Subcutaneous abdominal adipose tissue (tissue), 5 donors: ENCODE measurements around the gene ZAR1.

Experiments
- H3K27ac ChIP-seq: one replicate; pipeline ENCODE4 v1.7.0; 2013; ENCODE audit warnings: low read depth, mild to moderate bottlenecking, inconsistent platforms, low read length, moderate library complexity
- H3K27me3 ChIP-seq, 5 donors: one replicate each; pipeline ENCODE4 v1.7.0; 2013; ENCODE audit warnings: low read length in 5 of 5, inconsistent platforms in 1 of 5; ENCODE audit not compliant: control insufficient read depth in 5 of 5, insufficient read depth in 4 of 5
- H3K36me3 ChIP-seq, 5 donors: one replicate each; pipeline ENCODE4 v1.7.0; 2013; ENCODE audit warnings: low read length in 5 of 5; ENCODE audit not compliant: control insufficient read depth in 5 of 5, insufficient read depth in 5 of 5
- H3K4me1 ChIP-seq, 5 donors: one replicate each; pipeline ENCODE4 v1.7.0; 2013; ENCODE audit warnings: low read length in 5 of 5, mild to moderate bottlenecking in 3 of 5, moderate library complexity in 1 of 5; ENCODE audit not compliant: control insufficient read depth in 5 of 5, insufficient read depth in 5 of 5
- H3K4me3 ChIP-seq, 5 donors: one replicate each; pipeline ENCODE4 v1.7.0; 2013; ENCODE audit warnings: low read length in 5 of 5, low read depth in 1 of 5
- H3K9ac ChIP-seq, 5 donors: one replicate each; pipeline ENCODE4 v1.7.0; 2013; ENCODE audit warnings: low read length in 5 of 5, mild to moderate bottlenecking in 4 of 5, moderate library complexity in 3 of 5
- H3K9me3 ChIP-seq, 5 donors: one replicate each; pipeline ENCODE4 v1.7.0; 2013; ENCODE audit warnings: low read length in 5 of 5; ENCODE audit not compliant: control insufficient read depth in 5 of 5
- donor health status: healthy.
- donor health status: healthy.
- donor health status: healthy.
- donor health status: healthy.
- donor health status: healthy.

Gene ZAR1

GRCh38 chr4:48467442-48467841 is 22.6 kb upstream of the ZAR1 start:
- Histone ChIP-seq H3K4me1 (no peaks in the 10 kb centered on the region), H3K27me3 (no peaks in the 10 kb centered on the region), H3K9me3 (peaks cover 2 to 11% (median 4%) of the 10 kb centered on the region in 5 donors), H3K4me3 (no peak overlapping the region), H3K36me3 (no peaks in the 10 kb centered on the region), H3K9ac (no peak overlapping the region), H3K27ac (no peak overlapping the region)

GRCh38 chr4:48467891-48468290 is 22.2 kb upstream of the ZAR1 start:
- Histone ChIP-seq H3K9me3 (peaks cover 0 to 10% (median 4%) of the 10 kb centered on the region in 5 donors), H3K27me3 (no peaks in the 10 kb centered on the region), H3K36me3 (no peaks in the 10 kb centered on the region), H3K4me3 (no peak overlapping the region), H3K27ac (no peak overlapping the region), H3K9ac (no peak overlapping the region), H3K4me1 (no peaks in the 10 kb centered on the region)

- no peak overlapping the region for H3K4me3 ChIP-seq
Measured at GRCh38 chr4:48470137-48470536, 19.9 kb upstream of the ZAR1 start.

GRCh38 chr4:48470570-48470969 is 19.5 kb upstream of the ZAR1 start:
- H3K4me3 ChIP-seq = no peak overlapping the region
- no peaks in the 10 kb centered on the region for H3K4me1 ChIP-seq
- H3K9ac ChIP-seq = no peak overlapping the region
- H3K36me3 ChIP-seq = no peaks in the 10 kb centered on the region
- H3K9me3 ChIP-seq = no peaks in the 10 kb centered on the region
- H3K27ac ChIP-seq = no peak overlapping the region
- H3K27me3 ChIP-seq = no peaks in the 10 kb centered on the region

More at GRCh38 chr4:48470137-48470536, 19.9 kb upstream of the ZAR1 start:
- Histone ChIP-seq H3K27me3 (no peaks in the 10 kb centered on the region), H3K27ac (no peak overlapping the region), H3K4me1 (no peaks in the 10 kb centered on the region), H3K9me3 (no peaks in the 10 kb centered on the region), H3K36me3 (no peaks in the 10 kb centered on the region), H3K9ac (no peak overlapping the region)

- Histone ChIP-seq H3K9ac (no peak overlapping the region), H3K27ac (no peak overlapping the region), H3K4me1 (no peaks in the 10 kb centered on the region), H3K4me3 (no peak overlapping the region), H3K36me3 (no peaks in the 10 kb centered on the region), H3K9me3 (no peaks in the 10 kb centered on the region), H3K27me3 (peaks cover 0 to 2% (median 0%) of the 10 kb centered on the region in 5 donors)
Measured at GRCh38 chr4:48472794-48473193, 17.3 kb upstream of the ZAR1 start.

DNA sequence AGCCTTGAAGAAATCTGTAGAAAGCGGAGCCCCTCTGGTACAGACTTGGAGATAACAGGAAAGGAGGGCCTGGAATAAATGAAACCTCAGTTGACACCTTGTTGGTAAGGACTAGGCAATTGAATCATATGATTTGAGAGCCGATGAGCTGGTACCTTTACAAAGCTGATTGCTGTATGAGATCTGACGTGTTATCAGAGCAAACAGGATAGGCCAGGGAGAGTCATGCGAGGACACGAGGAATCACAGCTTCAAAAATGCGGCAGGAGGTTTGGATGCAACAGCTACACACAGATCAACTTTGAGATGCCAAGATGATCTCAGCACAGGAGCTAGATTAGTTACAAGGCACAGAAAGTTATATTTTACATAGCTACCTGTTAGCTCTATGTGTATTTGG is 14.3 kb upstream of the ZAR1 start:
- no peaks in the 10 kb centered on the region for H3K4me1 ChIP-seq
- H3K9me3 ChIP-seq = no peaks in the 10 kb centered on the region
- peaks cover 0 to 5% (median 0%) of the 10 kb centered on the region in 5 donors for H3K27me3 ChIP-seq
- H3K9ac ChIP-seq = no peak overlapping the region
- H3K36me3 ChIP-seq = no peaks in the 10 kb centered on the region
- H3K27ac ChIP-seq = no peak overlapping the region
- no peak overlapping the region for H3K4me3 ChIP-seq

GRCh38 chr4:48478273-48478672 is 11.8 kb upstream of the ZAR1 start:
- H3K4me3 ChIP-seq = no peak overlapping the region
- H3K4me1 ChIP-seq = peaks cover 0 to 4% (median 0%) of the 10 kb centered on the region in 5 donors
- H3K27me3 ChIP-seq = peaks cover 8 to 22% (median 14%) of the 10 kb centered on the region in 5 donors
- no peak overlapping the region for H3K9ac ChIP-seq
- no peaks in the 10 kb centered on the region for H3K9me3 ChIP-seq
- H3K27ac ChIP-seq = no peak overlapping the region
- H3K36me3 ChIP-seq = no peaks in the 10 kb centered on the region

DNA sequence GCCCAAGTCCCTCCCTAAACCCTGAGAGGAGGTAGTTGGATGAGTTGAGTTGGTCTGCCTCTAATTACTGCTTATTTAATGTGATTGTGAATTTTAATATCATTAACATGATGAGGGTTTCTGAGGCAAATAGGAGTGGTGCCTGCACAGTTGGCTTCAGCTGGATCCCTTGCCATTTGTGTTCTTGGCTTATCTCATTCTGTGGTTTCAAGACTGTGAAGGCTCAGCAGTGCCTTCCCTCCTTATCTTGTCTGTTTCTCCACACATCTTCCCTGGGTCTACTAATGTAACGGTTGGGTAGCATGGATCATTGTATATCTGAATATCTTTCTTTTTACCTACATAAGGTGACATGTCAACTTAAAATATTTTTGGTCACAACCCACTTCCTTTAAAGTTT is 8.5 kb upstream of the ZAR1 start:
- no peak overlapping the region for H3K27ac ChIP-seq
- no peaks in the 10 kb centered on the region for H3K9me3 ChIP-seq
- no peak overlapping the region for H3K4me3 ChIP-seq
- peaks cover 26 to 36% (median 31%) of the 10 kb centered on the region in 5 donors for H3K27me3 ChIP-seq
- no peak overlapping the region for H3K9ac ChIP-seq
- no peaks in the 10 kb centered on the region for H3K36me3 ChIP-seq
- peaks cover 0 to 15% (median 5%) of the 10 kb centered on the region in 5 donors for H3K4me1 ChIP-seq

GRCh38 chr4:48483006-48483776 is 6.9 kb upstream of the ZAR1 start, which contains the start of gene SLC10A4:
TSS of gene SLC10A4 (plus strand) at chr4:48483343. CDS start at chr4:48483562, 219 bp downstream.
- H3K9me3 ChIP-seq = no peaks in the 10 kb centered on the region
- peak within 1 kb of the TSS in 4 of 5 donors; percentile 6 to 55 (median 44) for H3K4me3 ChIP-seq
- H3K27me3 ChIP-seq = peaks cover 32 to 42% (median 35%) of the 10 kb centered on the region in 5 donors
- H3K27ac ChIP-seq = no peak within 1 kb of the TSS
- H3K9ac ChIP-seq = no peak within 1 kb of the TSS
- H3K36me3 ChIP-seq = no peaks in the 10 kb centered on the region
- H3K4me1 ChIP-seq = peaks cover 0 to 15% (median 5%) of the 10 kb centered on the region in 5 donors

DNA sequence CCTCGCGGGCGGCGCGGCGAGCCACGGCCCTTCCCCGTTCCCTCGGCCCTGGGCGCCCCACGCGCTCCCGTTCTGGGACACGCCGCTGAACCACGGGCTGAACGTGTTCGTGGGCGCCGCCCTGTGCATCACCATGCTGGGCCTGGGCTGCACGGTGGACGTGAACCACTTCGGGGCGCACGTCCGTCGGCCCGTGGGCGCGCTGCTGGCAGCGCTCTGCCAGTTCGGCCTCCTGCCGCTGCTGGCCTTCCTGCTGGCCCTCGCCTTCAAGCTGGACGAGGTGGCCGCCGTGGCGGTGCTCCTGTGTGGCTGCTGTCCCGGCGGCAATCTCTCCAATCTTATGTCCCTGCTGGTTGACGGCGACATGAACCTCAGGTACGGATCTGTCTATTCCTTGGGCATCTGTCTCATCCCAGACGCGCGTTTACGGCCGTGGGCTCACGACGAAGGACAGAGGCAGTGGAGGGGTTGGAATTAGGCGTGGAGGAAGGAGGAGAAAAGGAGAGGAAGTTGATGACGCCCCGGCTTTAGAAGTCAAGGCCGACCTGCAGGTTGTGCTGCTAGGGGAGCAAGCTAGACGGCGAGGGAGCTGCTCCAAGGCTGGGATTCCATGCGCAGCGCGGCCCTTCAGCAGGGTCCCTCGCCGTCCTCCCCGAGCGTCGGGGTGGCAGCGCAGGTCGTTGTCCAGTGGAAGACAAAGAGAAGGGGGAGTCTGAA is 6.1 kb upstream of the ZAR1 start:
- H3K4me3 ChIP-seq = peak overlapping the region in 4 of 5 donors; percentile 6 to 55 (median 44)
- H3K27me3 ChIP-seq = peaks cover 35 to 46% (median 41%) of the 10 kb centered on the region in 5 donors
- no peaks in the 10 kb centered on the region for H3K9me3 ChIP-seq
- H3K4me1 ChIP-seq = peaks cover 0 to 15% (median 5%) of the 10 kb centered on the region in 5 donors
- no peak overlapping the region for H3K27ac ChIP-seq
- H3K9ac ChIP-seq = no peak overlapping the region
- H3K36me3 ChIP-seq = no peaks in the 10 kb centered on the region
